Thyroid gland (tissue), 4 donors: ENCODE data around the gene SPATC1L.

Experiments
- CTCF ChIP-seq, 6 experiments: fragments of 200-600 bp in 3 of 6; fragments of 450-650 bp in 3 of 6; sonication (generic) in 3 of 6; IDR thresholded peaks; one replicate each; pipeline ENCODE4 v1.5.1; 2016 to 2019; ENCODE audit warnings: antibody characterized with exemption in 6 of 6, mild to moderate bottlenecking in 2 of 6, inconsistent platforms in 1 of 6, moderate library complexity in 1 of 6
- POLR2A ChIP-seq, 2 donors: fragments of 450-650 bp; IDR thresholded peaks; one replicate each; pipeline ENCODE4 v1.6.1; 2017; ENCODE audit warnings: antibody characterized with exemption in 2 of 2, mild to moderate bottlenecking in 2 of 2, moderate library complexity in 1 of 2

GRCh38 chr21:46199436-46200373 lies 15.4 kb upstream of the SPATC1L start:
- TF ChIP-seq CTCF (IDR thresholded peaks at IDR 0.05): no peak
- no peak for TF ChIP-seq POLR2A (IDR thresholded peaks at IDR 0.05)
